HG03469 (cell line): ENCODE results near the gene TARS1.
"Not testable (repeated sequence)": the region's sequence is repeated elsewhere in the genome, so short reads cannot be mapped to it uniquely, and the experiment has no call there.

Experiments used
- ATAC-seq: cut with Tn5 transposase; IDR thresholded peaks from one replicate; pipeline ENCODE4 v1.9.1; 2021; ENCODE audit warnings: mild to moderate bottlenecking, moderate library complexity, moderate number of reproducible peaks; ENCODE audit not compliant: unreplicated experiment

The TARS1 gene

GRCh38 chr5:33482335-33482734, 41.6 kb downstream of the TARS1 start:
- no peak for ATAC-seq

- no peak for ATAC-seq
Measured at GRCh38 chr5:33487236-33487635, 46.5 kb downstream of the TARS1 start.

- no peak for ATAC-seq
Measured at GRCh38 chr5:33488558-33489355, 48.0 kb downstream of the TARS1 start.

- ATAC-seq: no peak
Measured at GRCh38 chr5:33489481-33490067, 48.8 kb downstream of the TARS1 start.

GRCh38 chr5:33490071-33490665, 49.4 kb downstream of the TARS1 start:
- ATAC-seq: no peak

GRCh38 chr5:33491941-33492340, 51.2 kb downstream of the TARS1 start:
- ATAC-seq: no peak

- no peak for ATAC-seq
Measured at GRCh38 chr5:33494466-33494865, 53.7 kb downstream of the TARS1 start.

GRCh38 chr5:33501260-33501659, 60.5 kb downstream of the TARS1 start:
- no peak for ATAC-seq

GRCh38 chr5:33501899-33502298, 61.1 kb downstream of the TARS1 start:
- no peak for ATAC-seq

- ATAC-seq: no peak
Measured at GRCh38 chr5:33504570-33504969, 63.8 kb downstream of the TARS1 start.

- ATAC-seq: no peak
Measured at GRCh38 chr5:33507426-33507825, 66.7 kb downstream of the TARS1 start.

GRCh38 chr5:33509036-33509435, 68.3 kb downstream of the TARS1 start:
- no peak for ATAC-seq

GRCh38 chr5:33513462-33514185, 72.9 kb downstream of the TARS1 start:
- ATAC-seq: no peak

- ATAC-seq: not testable (repeated sequence)
Measured at GRCh38 chr5:33515366-33515765, 74.6 kb downstream of the TARS1 start.

- ATAC-seq: no peak
Measured at GRCh38 chr5:33516421-33516820, 75.7 kb downstream of the TARS1 start.
